GM11168 (cell line): ENCODE measurements around the gene ZC2HC1C.

Experiments
- in situ Hi-C: fragments of 300-500 bp; cut with MboI; formaldehyde crosslinking; loops from one replicate; pipeline ENCODE4 v1.12.0; 2022; ENCODE audit warnings: low sequenced_read_pairs; ENCODE audit not compliant: unreplicated experiment

Gene ZC2HC1C

DNA sequence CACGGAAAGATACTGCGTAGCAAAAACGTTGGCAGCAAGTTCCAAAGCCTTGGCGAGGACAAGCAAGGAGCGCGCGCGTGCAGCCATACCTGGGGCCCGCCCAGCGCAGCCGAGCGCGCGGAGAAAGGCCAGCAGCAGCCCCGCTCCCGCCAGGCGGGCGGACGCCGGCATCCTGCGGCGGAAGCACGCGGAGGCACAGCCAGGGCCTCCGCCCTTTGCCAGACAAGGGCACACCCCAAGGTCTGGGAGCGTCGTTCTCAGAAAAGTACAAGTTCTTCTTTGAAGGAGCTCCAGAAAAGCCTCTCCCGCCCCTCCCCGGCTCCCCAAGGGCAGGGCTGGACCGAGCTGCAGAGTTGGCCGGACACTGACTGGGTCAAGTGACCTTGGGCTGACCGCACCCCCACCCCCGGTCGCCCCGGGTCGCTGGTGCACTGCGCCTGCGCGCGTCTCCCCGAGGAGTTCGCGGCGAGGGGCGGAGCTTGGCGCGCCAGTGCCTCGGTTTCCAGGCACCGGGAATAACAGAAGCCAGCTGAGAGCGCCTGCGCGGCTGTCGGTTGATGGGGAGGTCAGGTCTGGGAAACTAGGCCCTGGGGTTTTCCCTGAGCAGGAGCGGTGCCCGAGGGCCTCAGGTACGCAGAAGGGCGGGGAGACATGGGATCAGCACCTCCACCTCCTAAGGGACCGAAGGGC, at the start of gene ZC2HC1C:
TSS of gene ZC2HC1C (plus strand) at position 521 of the 690 bp plus-strand sequence. CDS start 933 bp downstream, outside the sequence.
- in situ Hi-C loops: no loop called here

DNA sequence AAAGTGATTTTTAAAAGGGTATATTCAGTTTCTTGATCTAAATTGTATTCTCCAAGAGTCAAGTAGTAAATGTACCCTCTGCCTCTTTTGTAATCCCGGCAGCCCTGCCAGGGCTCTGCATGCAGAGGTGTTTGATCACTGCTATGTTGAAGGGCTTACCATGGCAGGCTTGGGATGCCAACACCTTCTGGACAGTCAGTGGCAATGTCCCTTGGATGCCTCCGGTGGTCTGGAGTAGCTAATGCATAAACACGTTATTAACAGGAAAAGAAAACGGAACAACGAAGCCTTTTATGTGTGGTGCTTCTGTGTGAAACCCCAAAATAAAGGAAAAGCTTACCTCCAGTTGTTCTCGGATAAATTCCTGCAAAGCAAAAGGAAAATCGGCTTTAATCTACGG, 46.8 kb upstream of the ZC2HC1C start:
- in situ Hi-C loops: no loop called here

DNA sequence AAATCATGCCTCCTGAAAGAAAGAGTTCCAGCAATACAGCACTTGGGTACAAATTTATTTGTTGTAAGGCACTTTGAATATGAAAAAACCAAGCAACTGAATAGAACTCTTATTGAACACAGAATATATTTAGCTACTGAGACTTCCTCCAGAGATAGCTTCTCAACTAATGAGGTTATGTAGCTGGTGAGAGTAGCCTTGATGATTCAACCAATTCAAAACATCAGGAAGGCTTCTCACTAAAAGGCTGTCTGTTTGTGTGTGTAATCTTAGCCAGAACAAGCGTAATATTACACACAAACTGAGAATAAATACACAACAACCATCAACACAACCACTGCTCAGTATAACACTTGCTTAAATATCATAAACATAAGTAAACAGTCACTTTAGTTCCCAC, 46.3 kb upstream of the ZC2HC1C start:
- in situ Hi-C loops: no loop called here

- in situ Hi-C loops: no loop called here
These were observed 44.4 kb upstream of the ZC2HC1C start for GRCh38 chr14:75025082-75025481.

DNA sequence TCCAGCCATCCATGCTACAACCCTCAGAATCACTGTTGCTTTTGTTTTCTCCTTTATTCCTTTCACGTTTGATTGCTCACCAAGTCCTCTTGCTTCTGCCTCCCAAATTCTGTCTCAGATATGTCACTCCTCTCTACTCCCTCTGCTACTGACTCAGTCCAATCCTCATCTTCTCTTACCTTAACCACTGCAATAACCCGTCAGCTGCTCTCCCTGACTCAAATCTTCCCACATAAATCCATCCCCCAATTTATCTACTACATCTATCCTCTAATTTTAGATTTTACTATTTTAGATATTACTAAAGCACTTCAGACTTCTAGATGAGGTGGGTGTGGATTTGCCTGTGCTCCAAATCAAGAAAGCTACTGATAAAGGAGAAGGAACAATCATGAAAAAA, 43.6 kb upstream of the ZC2HC1C start:
- in situ Hi-C loops: no loop called here

DNA sequence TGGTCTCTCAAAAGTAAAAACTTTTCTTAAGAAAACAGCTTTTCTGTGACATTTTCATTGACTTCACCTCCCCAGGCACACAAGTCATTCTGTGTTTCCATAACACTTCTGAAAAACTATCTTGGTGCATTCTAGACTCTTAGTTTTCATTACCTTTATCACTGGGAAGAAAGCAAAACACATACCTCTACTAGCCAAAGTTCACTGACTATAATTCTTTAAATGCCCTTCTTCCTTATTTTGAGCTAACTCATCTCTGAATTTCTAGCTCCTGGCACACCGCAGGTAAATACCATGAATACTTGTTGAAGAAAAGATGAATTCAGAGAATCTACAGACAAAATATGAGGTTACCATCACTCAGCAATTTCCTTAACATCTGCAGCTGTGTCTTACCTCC, 39.3 kb upstream of the ZC2HC1C start:
- in situ Hi-C loops: no loop called here

DNA sequence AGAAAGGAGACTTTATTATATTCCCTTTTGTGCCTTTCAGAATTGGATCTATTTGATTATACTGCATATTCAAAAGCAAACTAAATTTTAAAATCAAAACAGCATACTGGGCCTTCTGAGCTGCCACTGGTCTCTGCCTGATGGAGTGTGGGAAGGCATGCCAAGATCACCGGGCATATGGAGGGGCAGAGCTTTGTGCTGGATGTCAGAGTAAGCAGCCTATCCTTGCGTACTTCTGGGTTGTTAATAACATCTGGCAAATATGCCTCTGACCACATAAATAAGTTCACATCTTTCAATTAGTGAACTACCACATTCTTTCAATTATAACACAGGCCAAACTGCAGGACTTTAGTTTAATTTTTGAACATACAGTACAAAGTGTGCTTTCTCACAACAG, 36.5 kb upstream of the ZC2HC1C start:
- in situ Hi-C loops: no loop called here

GRCh38 chr14:75040507-75040906, 28.9 kb upstream of the ZC2HC1C start:
- in situ Hi-C loops: no loop called here

DNA sequence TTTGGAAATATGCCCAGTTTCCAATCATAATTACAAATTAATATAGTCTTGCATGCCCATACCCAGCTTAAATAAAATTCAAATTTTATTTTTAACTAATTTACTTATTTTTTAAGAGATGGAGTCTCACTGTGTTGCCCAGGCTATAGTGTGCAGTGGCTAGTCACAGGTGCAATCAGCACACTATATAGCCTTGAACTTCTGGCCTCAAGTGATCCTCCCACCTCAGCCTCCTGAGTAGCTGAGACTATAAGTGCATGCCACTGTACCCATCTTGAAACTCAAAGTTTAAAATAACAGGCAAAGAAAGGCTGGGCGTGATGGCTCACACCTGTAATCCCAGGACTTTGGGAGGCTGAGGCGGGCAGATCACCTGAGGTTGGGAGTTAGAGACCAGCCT, 28.5 kb upstream of the ZC2HC1C start:
- in situ Hi-C loops: no loop called here

DNA sequence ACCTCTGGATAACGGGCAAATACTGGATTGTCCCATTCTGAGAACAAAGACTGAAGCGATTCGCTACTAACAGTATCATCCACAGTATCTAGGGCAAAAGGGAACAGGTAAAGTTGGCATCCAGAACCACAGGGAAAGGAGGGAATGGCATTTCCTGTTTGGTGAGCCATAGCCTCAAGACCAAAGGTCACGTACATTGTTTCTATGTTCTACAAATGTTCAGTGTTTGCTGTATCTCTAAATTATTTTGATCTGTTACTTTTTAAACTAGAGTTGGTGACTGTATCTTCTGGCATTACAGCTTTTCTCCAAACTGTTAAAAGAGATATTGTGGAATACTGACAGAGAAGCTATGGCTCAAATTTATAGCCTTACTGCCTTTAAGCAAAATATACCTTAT, 27.8 kb upstream of the ZC2HC1C start:
- in situ Hi-C loops: no loop called here

GRCh38 chr14:75042035-75042434, 27.4 kb upstream of the ZC2HC1C start:
- in situ Hi-C loops: no loop called here

DNA sequence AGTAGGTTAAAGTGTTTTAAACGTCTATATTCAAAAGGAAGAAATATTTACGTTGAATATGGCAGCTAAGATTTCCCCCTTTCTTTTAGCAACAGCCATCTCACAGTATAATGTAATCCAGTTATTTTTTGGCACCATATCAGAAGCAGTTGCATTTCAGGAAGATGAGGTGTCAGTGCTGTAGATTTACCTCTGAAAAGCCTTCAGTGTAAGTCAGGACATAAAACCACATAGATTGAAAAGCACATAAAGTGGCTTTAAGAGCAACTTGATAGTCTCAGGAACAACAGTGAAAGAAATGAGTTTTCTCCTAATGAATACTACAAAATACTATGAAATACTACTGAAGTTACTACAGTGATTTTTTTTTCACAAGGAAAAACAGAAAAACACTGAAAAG, 25.1 kb upstream of the ZC2HC1C start:
- in situ Hi-C loops: no loop called here

GRCh38 chr14:75044752-75045151, 24.7 kb upstream of the ZC2HC1C start:
- in situ Hi-C loops: no loop called here

DNA sequence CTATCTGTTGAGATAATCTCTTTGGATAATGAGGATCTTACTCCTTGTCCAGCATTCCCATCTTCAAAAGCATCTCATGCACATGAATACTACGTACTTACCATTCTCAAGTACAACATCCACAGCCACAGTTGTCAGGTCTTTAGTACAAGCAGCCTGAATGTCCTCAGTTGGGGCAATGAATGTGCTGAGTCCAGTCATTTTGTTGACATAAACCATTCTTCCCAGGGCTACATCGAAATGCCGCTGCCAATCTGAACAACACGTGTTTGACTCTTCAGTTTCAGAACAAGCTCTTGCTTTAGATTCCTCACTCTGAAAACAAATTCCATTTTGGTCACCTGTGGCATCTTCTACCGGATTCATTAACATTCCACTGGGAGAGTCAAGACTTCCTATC, 23.2 kb upstream of the ZC2HC1C start:
- in situ Hi-C loops: no loop called here

GRCh38 chr14:75046899-75047298, 22.5 kb upstream of the ZC2HC1C start:
- in situ Hi-C loops: no loop called here

DNA sequence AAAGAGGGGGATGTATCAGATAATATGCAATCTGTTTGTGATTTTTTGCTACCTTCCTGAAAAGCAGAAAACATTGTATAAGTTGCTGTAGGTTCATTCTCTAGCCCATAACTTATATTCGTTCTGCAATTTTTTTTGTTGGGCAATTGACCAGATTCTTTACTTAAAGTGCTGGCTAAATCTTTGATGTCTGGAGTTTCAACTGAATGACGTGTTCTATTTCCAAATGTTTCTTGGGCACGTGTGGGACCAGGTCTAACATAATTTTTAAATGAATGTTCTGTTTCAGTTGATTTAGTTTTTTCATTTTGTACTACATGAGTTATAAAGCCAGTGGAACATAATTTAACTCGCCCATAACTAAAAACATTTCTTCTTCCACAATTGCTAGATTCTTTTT, 21.9 kb upstream of the ZC2HC1C start:
- in situ Hi-C loops: no loop called here

DNA sequence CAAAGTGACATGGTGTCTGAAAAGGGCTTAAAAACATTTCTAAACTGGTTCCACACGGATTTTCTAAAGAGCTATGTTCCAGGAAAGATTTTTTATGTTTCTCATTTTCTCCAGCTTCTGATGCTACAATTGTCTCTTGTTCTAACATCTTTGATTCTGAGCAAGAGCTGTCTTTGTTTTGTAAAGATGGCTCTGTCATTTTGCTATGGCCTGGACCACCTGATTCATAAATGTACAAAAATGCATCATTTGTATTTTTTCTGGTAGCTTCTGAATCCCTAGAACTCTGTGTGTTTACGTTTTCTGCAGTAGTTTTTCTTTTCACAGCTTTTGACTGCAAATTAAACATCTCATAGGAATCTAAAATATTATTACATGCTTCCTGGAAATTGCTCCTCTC, 21.3 kb upstream of the ZC2HC1C start:
- in situ Hi-C loops: no loop called here

- in situ Hi-C loops: no loop called here
These were observed 20.3 kb upstream of the ZC2HC1C start for GRCh38 chr14:75049136-75049535.

DNA sequence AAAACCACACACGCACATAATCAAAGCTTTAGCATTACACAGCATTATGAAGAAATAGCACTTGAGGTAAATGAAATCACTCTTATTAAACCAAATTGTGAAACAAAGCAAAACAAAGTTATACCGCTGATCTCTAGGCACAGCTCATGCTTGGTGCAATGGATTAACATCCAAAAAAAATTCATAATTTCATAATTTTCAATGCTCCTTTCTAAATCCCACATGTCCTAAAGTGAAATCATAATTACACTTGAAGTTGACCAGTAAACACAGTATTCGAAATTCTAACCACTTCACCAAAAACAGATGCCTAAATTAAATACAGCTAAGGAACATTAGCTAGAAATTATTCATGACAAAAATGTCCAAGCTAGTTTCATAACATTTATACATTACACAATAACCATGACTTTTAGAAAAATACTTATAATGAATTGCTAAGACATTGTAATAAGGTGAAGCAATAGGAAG, 19.7 kb upstream of the ZC2HC1C start:
- in situ Hi-C loops: no loop called here

GRCh38 chr14:75050852-75051555, 18.4 kb upstream of the ZC2HC1C start, which contains the start of gene MLH3:
Gene MLH3, minus strand, starts transcription at chr14:75051467. Its CDS starts 1,812 bp downstream, at chr14:75049655.
- in situ Hi-C loops: no loop called here

- in situ Hi-C loops: no loop called here
These were observed 17.9 kb upstream of the ZC2HC1C start for GRCh38 chr14:75051556-75051899.
